ENCODE results near the gene CRLF2.
"Not testable (repeated sequence)": the region's sequence is repeated elsewhere in the genome, so short reads cannot be mapped to it uniquely, and the experiment has no call there.

- TF ChIP-seq CTCF, POLR2A (IDR thresholded peaks at IDR 0.05): not testable (repeated sequence)
These were observed 15.7 kb upstream of the CRLF2 start for GRCh38 chrX:1228101-1228500.

Measured in esophagus squamous epithelium (tissue), 4 donors.